Endodermal cell (in vitro differentiated cells): ENCODE results near the gene KCTD7. TPM values are rescaled to one million over a fixed set of nuclear protein-coding genes. Genes with fewer than 3 reads are reported as not detected.
"Not testable (repeated sequence)": the region's sequence is repeated elsewhere in the genome, so short reads cannot be mapped to it uniquely, and the experiment has no call there.

Source experiments
- DNase-seq: peaks from one replicate; pipeline ENCODE4 v3.0.0-alpha.2; 2017
- H3K27ac ChIP-seq: 2 replicates; pipeline ENCODE4 v1.5.1; 2013; ENCODE audit warnings: mild to moderate bottlenecking, low read depth, low read length, moderate library complexity
- H3K27me3 ChIP-seq: 2 replicates; pipeline ENCODE4 v1.6.1; 2013; ENCODE audit warnings: mild to moderate bottlenecking, low read length, moderate library complexity; ENCODE audit not compliant: insufficient read depth, control insufficient read depth, poor library complexity, severe bottlenecking
- H3K36me3 ChIP-seq: 2 replicates; pipeline ENCODE4 v1.7.0; 2013; ENCODE audit warnings: mild to moderate bottlenecking, low read length, moderate library complexity; ENCODE audit not compliant: control insufficient read depth, insufficient read depth
- H3K4me1 ChIP-seq: one replicate; pipeline ENCODE4 v1.7.0; 2013; ENCODE audit warnings: low read length; ENCODE audit not compliant: control insufficient read depth, insufficient read depth
- H3K4me3 ChIP-seq: 2 replicates; pipeline ENCODE4 v1.5.1; 2013; ENCODE audit warnings: mild to moderate bottlenecking, low read length, moderate library complexity
- H3K9ac ChIP-seq: 2 replicates; pipeline ENCODE4 v1.6.1; 2013; ENCODE audit warnings: mild to moderate bottlenecking, low read length, moderate library complexity; ENCODE audit not compliant: poor library complexity, severe bottlenecking; ENCODE audit errors: extremely low read depth
- H3K9me3 ChIP-seq: 2 replicates; pipeline ENCODE4 v1.6.1; 2013; ENCODE audit warnings: mild to moderate bottlenecking, low read length, moderate library complexity; ENCODE audit not compliant: control insufficient read depth
- H3K27ac Mint-ChIP-seq: 2 replicates; pipeline ENCODE4 v1.8.0; 2020; ENCODE audit warnings: mixed read lengths
- H3K27me3 Mint-ChIP-seq: 2 replicates; pipeline ENCODE4 v1.8.0; 2021; ENCODE audit warnings: mild to moderate bottlenecking, mixed read lengths; ENCODE audit not compliant: insufficient read depth
- H3K36me3 Mint-ChIP-seq: 2 replicates; pipeline ENCODE4 v1.8.0; 2020; ENCODE audit warnings: low read depth, mixed read lengths
- H3K4me1 Mint-ChIP-seq: 2 replicates; pipeline ENCODE4 v1.8.0; 2020; ENCODE audit warnings: mixed read lengths
- H3K4me3 Mint-ChIP-seq: 2 replicates; pipeline ENCODE4 v1.8.0; 2020; ENCODE audit warnings: mild to moderate bottlenecking, moderate library complexity, mixed read lengths
- H3K9me3 Mint-ChIP-seq: 2 replicates; pipeline ENCODE4 v1.8.0; 2020; ENCODE audit warnings: mild to moderate bottlenecking, mixed read lengths
- CTCF ChIP-seq: fragments of 200-600 bp; sonication (generic); conservative IDR thresholded peaks from 2 replicates; pipeline ENCODE4 v1.5.0; 2021; ENCODE audit warnings: antibody characterized with exemption, mild to moderate bottlenecking
- WGBS, 2 experiments: methylation state at CpG; one replicate each; pipeline versions ENCODE4 v1.1.5 to v1.1.7; 2013; ENCODE audit warnings: missing lambda C conversion rate in 2 of 2, mixed read lengths in 1 of 2; ENCODE audit not compliant: insufficient coverage in 1 of 2, insufficient read length in 1 of 2; 5-methylcytosine and 5-hydroxymethylcytosine counted together
- total RNA-seq, 2 donors: library from RNA; stranded (reverse); fragmentation: NEBNext Ultra II Directional in 1 of 2; extraction: Animal tissue kit (Norgen Biotek cat#: 25700) in 1 of 2; gene quantifications; 2 replicates in 1 of 2; 3 replicates in 1 of 2; pipeline ENCODE4 v1.2.1, GENCODE V29; 2021

Gene KCTD7
- total RNA-seq, 2 donors from 2014 or later: 13.1 to 15.6 TPM

DNA sequence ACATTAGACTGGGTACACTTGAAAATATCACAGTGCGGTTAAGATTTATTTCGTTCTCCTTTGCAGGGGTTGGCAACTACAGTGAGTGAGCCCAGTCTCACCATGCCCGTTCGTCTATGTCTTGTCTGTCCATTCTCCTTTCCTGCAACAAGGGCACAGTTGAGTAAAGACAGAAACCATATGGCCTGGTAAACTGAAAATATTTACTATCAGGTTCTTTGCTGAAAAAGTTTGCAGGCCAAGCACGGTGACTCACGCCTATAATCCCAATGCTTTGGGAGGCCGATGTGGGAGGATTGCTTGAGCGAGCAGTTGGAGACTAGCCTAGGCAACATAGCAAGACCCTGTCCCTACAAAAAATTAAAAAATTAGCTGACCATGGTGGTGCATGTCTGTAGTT is 11.4 kb upstream of the KCTD7 start:
- Mint-ChIP-seq H3K36me3 (peaks cover 5% of the 10 kb centered on the region), H3K27ac (no peak overlapping the region), H3K4me3 (no peak overlapping the region), H3K27me3 (no peaks in the 10 kb centered on the region), H3K9me3 (peaks cover 20% of the 10 kb centered on the region), H3K4me1 (peaks cover 17% of the 10 kb centered on the region)
- H3K9me3 ChIP-seq: no peaks in the 10 kb centered on the region
- H3K9ac ChIP-seq: no peak overlapping the region
- H3K4me1 ChIP-seq: peaks cover 10% of the 10 kb centered on the region
- H3K4me3 ChIP-seq: no peak overlapping the region
- H3K27me3 ChIP-seq: no peaks in the 10 kb centered on the region
- 97% methylated on average over 8 of the region's 8 CpGs for WGBS, 2 experiments
- DNase-seq: no peak
- H3K27ac ChIP-seq: no peak overlapping the region
- TF ChIP-seq CTCF: no peak
- no peaks in the 10 kb centered on the region for H3K36me3 ChIP-seq

DNA sequence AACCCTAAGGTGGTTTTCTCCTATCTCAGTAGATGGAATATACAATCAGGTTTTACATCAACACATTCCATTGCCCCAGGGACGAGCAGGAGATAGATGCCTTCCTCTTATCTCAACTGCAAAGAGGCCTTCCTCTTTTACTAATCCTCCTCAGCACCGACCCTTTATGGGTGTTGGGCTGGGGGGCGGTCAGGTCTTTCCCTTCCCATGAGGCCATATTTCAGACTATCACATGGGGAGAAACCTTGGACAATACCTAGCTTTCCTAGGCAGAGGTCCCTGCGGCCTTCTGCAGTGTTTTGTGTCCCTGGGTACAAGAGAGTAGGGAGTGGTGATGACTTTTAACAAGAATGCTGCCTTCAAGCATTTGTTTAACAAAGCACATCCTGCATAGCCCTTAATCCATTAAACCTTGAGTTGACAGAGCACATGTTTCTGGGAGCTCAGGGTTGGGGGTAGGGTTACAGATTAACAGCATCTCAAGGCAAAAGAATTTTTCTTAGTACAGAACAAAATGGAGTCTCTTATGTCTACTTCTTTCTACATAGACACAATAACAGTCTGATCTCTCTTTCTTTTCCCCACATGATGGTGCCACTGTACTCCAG is 9.2 kb upstream of the KCTD7 start:
- not testable (repeated sequence) for H3K27me3 Mint-ChIP-seq
- H3K27ac Mint-ChIP-seq: peak overlapping the region; percentile 94

DNA sequence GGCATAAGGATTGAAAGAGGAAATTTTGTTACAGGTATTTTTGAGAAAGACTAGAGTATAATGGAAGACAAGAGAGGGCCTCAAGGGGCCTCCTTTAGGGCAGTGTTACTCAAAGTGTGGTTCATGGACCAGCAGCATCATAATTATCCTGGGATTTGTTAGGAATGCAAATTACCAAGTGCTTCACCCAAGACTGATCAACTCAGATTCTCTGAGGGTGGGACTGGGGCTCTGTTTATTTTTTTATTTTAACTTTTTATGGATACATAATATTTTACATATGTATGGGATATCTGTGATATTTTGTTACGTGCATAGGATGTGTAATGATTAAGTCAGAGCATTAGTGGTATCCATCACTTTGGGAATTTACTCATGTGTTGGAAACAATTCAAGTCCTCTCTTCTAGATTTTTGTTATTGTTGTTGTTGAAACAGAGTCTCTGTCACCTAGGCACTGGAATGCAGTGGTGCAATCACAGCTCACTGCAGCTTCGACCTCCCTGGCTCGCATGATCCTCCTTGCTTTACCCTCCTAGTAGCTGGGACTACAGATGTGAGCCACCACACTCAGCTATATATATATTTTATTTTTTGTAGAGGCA is 2.2 kb upstream of the KCTD7 start:
- H3K4me1 Mint-ChIP-seq: no peaks in the 10 kb centered on the region
- Histone ChIP-seq H3K27me3 (no peaks in the 10 kb centered on the region), H3K9me3 (peaks cover 6% of the 10 kb centered on the region), H3K9ac (no peak overlapping the region), H3K4me3 (no peak overlapping the region), H3K36me3 (peaks cover 9% of the 10 kb centered on the region), H3K27ac (no peak overlapping the region), H3K4me1 (no peaks in the 10 kb centered on the region)
- no peak for DNase-seq
- no peak overlapping the region for H3K27ac Mint-ChIP-seq
- WGBS, 2 experiments: 98 to 100% methylated on average over 1 to 3 of the region's 3 CpGs
- TF ChIP-seq CTCF: no peak
- peaks cover 6% of the 10 kb centered on the region for H3K27me3 Mint-ChIP-seq
- no peaks in the 10 kb centered on the region for H3K9me3 Mint-ChIP-seq
- peaks cover 5% of the 10 kb centered on the region for H3K36me3 Mint-ChIP-seq
- no peak overlapping the region for H3K4me3 Mint-ChIP-seq

More for the DNA sequence above, 9.2 kb upstream of the KCTD7 start:
- H3K9me3 Mint-ChIP-seq, H3K36me3 ChIP-seq, H3K27ac ChIP-seq, H3K36me3 Mint-ChIP-seq, H3K9me3 ChIP-seq, H3K27me3 ChIP-seq, H3K4me3 ChIP-seq: not testable (repeated sequence)
- DNase-seq: peak; percentile 79
- peaks cover 10% of the 10 kb centered on the region for H3K4me1 ChIP-seq
- peaks cover 17% of the 10 kb centered on the region for H3K4me1 Mint-ChIP-seq
- 16% methylated on average over 4 of the region's 4 CpGs; no CpG with 5 or more reads in 1 of the 2 experiments for WGBS, 2 experiments
- H3K4me3 Mint-ChIP-seq: peak overlapping the region; percentile 31
- peak overlapping the region; percentile 21 for H3K9ac ChIP-seq
